Ishikawa (cell line): ENCODE data around the gene DYNC1I1.

Experiments
- FOXM1 ChIP-seq: IDR thresholded peaks from 2 replicates; pipeline ENCODE4 v1.6.1; 2012; ENCODE audit warnings: low read depth, borderline replicate concordance
- RAD21 ChIP-seq: IDR thresholded peaks from 2 replicates; pipeline ENCODE4 v1.6.1; 2012; ENCODE audit warnings: low read depth

DNA sequence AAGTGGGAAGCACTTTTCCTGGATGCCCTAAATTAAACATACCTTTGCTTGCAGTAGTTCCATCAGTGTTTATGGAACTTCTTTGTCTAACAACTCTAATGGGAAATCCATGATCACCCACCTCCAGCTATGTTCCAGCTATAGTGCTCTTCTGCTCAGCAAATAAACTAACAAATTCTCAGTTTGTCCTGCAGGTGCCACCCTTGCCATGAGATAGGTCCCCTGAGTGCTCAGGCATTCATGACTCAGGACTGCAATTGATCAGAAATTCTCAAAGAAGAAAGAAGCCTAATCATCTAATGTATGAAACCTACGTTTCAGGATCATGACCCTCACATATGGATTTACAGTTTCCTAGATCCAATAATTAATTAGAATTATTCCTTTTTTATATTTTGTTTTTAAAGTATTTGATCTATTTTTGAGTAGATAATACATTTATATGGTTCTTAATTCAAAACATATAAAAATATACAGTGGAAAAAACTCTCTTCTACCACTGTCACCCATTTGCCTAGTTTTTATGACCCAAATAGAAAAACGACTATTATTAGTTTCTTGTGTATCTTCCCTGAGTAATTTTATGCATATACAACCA, 48.7 kb upstream of the DYNC1I1 start:
- TF ChIP-seq RAD21 = peak; percentile 85
- TF ChIP-seq FOXM1 = no peak
